GM23338 (cell line): ENCODE results near the gene DNAH11. TPM values are rescaled to one million over a fixed set of nuclear protein-coding genes. Genes with fewer than 3 reads are reported as not detected.

Experiments used
- ATAC-seq: fragments of 200-7000 bp; cut with Tn5 transposase; 3 replicates; pipeline ENCODE4 v1.9.1; 2020
- DNase-seq: peaks from one replicate; pipeline ENCODE4 v3.0.0-alpha.2; 2015; ENCODE audit warnings: low spot score
- H2AFZ ChIP-seq: fragments of 200-600 bp; sonication (generic); 2 replicates; pipeline ENCODE4 v1.8.0; 2016; ENCODE audit warnings: antibody characterized with exemption, mild to moderate bottlenecking, moderate library complexity
- H3F3A ChIP-seq: fragments of 200-600 bp; sonication (generic); replicated peaks from 2 replicates; pipeline ENCODE4 v1.8.0; 2017; ENCODE audit warnings: antibody characterized with exemption, mixed run types, low read depth
- H3K27ac ChIP-seq: fragments of 200-600 bp; sonication (generic); 2 replicates; pipeline ENCODE4 v1.6.1; 2016; ENCODE audit warnings: low read depth
- H3K27me3 ChIP-seq: fragments of 200-600 bp; sonication (generic); 2 replicates; pipeline ENCODE4 v1.8.0; 2016; ENCODE audit warnings: mild to moderate bottlenecking, mixed run types, moderate library complexity; ENCODE audit not compliant: insufficient read depth
- H3K36me3 ChIP-seq: fragments of 200-600 bp; sonication (generic); 2 replicates; pipeline ENCODE4 v1.8.0; 2016; ENCODE audit warnings: mild to moderate bottlenecking; ENCODE audit not compliant: insufficient read depth
- H3K4me1 ChIP-seq: fragments of 200-600 bp; sonication (generic); 2 replicates; pipeline ENCODE4 v1.8.0; 2016; ENCODE audit warnings: mild to moderate bottlenecking, moderate library complexity; ENCODE audit not compliant: insufficient read depth
- H3K4me2 ChIP-seq: fragments of 200-600 bp; sonication (generic); 2 replicates; pipeline ENCODE4 v1.7.1; 2017; ENCODE audit warnings: mixed run types
- H3K4me3 ChIP-seq: fragments of 200-600 bp; sonication (generic); 2 replicates; pipeline ENCODE4 v1.6.1; 2016; ENCODE audit warnings: mixed run types
- H3K79me2 ChIP-seq: fragments of 200-600 bp; sonication (generic); replicated peaks from 2 replicates; pipeline ENCODE4 v1.8.0; 2017; ENCODE audit warnings: mild to moderate bottlenecking; ENCODE audit not compliant: insufficient read depth
- H3K9me2 ChIP-seq: fragments of 200-600 bp; sonication (generic); 2 replicates; pipeline ENCODE4 v1.8.0; 2017; ENCODE audit not compliant: insufficient read depth
- H4K20me1 ChIP-seq: fragments of 200-600 bp; sonication (generic); replicated peaks from 2 replicates; pipeline ENCODE4 v1.8.0; 2017; ENCODE audit warnings: mild to moderate bottlenecking; ENCODE audit not compliant: insufficient read depth
- H3K27ac Mint-ChIP-seq: 2 replicates; pipeline ENCODE4 v1.8.0; 2020; ENCODE audit warnings: inconsistent platforms, mild to moderate bottlenecking, moderate library complexity, mixed read lengths
- H3K27me3 Mint-ChIP-seq: 3 replicates; pipeline ENCODE4 v1.8.0; 2022; ENCODE audit warnings: low read depth, mild to moderate bottlenecking, moderate library complexity, mixed read lengths, inconsistent platforms; ENCODE audit not compliant: insufficient read depth, poor library complexity
- H3K36me3 Mint-ChIP-seq: 3 replicates; pipeline ENCODE4 v1.8.0; 2021; ENCODE audit warnings: low read depth, mild to moderate bottlenecking, inconsistent platforms, moderate library complexity, mixed read lengths
- H3K4me1 Mint-ChIP-seq: 3 replicates; pipeline ENCODE4 v1.8.0; 2020; ENCODE audit warnings: mild to moderate bottlenecking, inconsistent platforms, mixed read lengths
- H3K4me3 Mint-ChIP-seq: 3 replicates; pipeline ENCODE4 v1.8.0; 2021; ENCODE audit warnings: moderate library complexity, mild to moderate bottlenecking, inconsistent platforms, mixed read lengths
- H3K9me3 Mint-ChIP-seq: 3 replicates; pipeline ENCODE4 v1.8.0; 2020; ENCODE audit warnings: moderate library complexity, mild to moderate bottlenecking, inconsistent platforms, mixed read lengths
- CREB1 ChIP-seq: fragments of 250-450 bp; sonication (Bioruptor Pico); IDR thresholded peaks from 2 replicates; pipeline ENCODE4 v1.5.0; 2020; ENCODE audit warnings: low read depth, mild to moderate bottlenecking, moderate library complexity
- CTCF ChIP-seq, 2 experiments: fragments of 200-600 bp in 1 of 2; sonication (generic) in 1 of 2; conservative IDR thresholded peaks; 2 replicates each; pipeline versions ENCODE4 v1.5.1 to v1.6.1; 2016 to 2017; ENCODE audit warnings: antibody characterized with exemption in 2 of 2, low read depth in 2 of 2, mild to moderate bottlenecking in 2 of 2, moderate library complexity in 1 of 2
- ETS1 ChIP-seq: IDR thresholded peaks from 2 replicates; pipeline ENCODE4 v1.6.1; 2016; ENCODE audit warnings: antibody characterized with exemption
- EZH2 ChIP-seq: fragments of 200-600 bp; sonication (generic); IDR thresholded peaks from one replicate; pipeline ENCODE4 v1.8.0; 2017; ENCODE audit warnings: antibody characterized with exemption, mild to moderate bottlenecking, low read depth; ENCODE audit not compliant: unreplicated experiment
- EZH2phosphoT487 ChIP-seq: fragments of 200-600 bp; sonication (generic); IDR thresholded peaks from one replicate; pipeline ENCODE4 v1.8.1; 2018; ENCODE audit warnings: antibody characterized with exemption; ENCODE audit not compliant: unreplicated experiment
- JUNB ChIP-seq: IDR thresholded peaks from one replicate; pipeline ENCODE4 v1.6.1; 2016; ENCODE audit warnings: antibody characterized with exemption; ENCODE audit not compliant: unreplicated experiment
- NANOG ChIP-seq: IDR thresholded peaks from 2 replicates; pipeline ENCODE4 v1.6.1; 2016; ENCODE audit warnings: antibody characterized with exemption, borderline replicate concordance
- POLR2AphosphoS5 ChIP-seq: IDR thresholded peaks from 2 replicates; pipeline ENCODE4 v1.6.1; 2016; ENCODE audit warnings: antibody characterized with exemption, low read depth
- REST ChIP-seq: IDR thresholded peaks from one replicate; pipeline ENCODE4 v1.6.1; 2018; ENCODE audit warnings: antibody characterized with exemption; ENCODE audit not compliant: unreplicated experiment
- STAT1 ChIP-seq: IDR thresholded peaks from one replicate; pipeline ENCODE4 v1.6.1; 2016; ENCODE audit warnings: antibody characterized with exemption; ENCODE audit not compliant: unreplicated experiment
- ZNF114 ChIP-seq: fragments of 250-450 bp; sonication (Bioruptor Pico); IDR thresholded peaks from 2 replicates; pipeline ENCODE4 v1.5.0; 2020; ENCODE audit warnings: mild to moderate bottlenecking, moderate library complexity
- ZNF331 ChIP-seq: fragments of 250-450 bp; sonication (Bioruptor Pico); IDR thresholded peaks from 2 replicates; pipeline ENCODE4 v1.5.0; 2020; ENCODE audit warnings: low read depth, mild to moderate bottlenecking, moderate library complexity
- ZNF462 ChIP-seq: fragments of 250-450 bp; sonication (Bioruptor Pico); IDR thresholded peaks from 2 replicates; pipeline ENCODE4 v1.5.0; 2020; ENCODE audit warnings: mild to moderate bottlenecking, moderate library complexity
- polyA plus RNA-seq: library from polyadenylated mRNA; unstranded; fragments of >200 nt; fragmentation: Nextera tagmentation; extraction: Ambion mirVana; gene quantifications from 2 replicates; pipeline ENCODE4 v1.2.1, GENCODE V29; 2016
- total RNA-seq: library from RNA; depleted of rRNA; stranded (reverse); fragments of >200 nt; shearing (Covaris generic); gene quantifications from 2 replicates; pipeline ENCODE4 v1.2.3, GENCODE V29; 2014

DNAH11 gene
- total and polyA plus RNA-seq, 2 experiments from 2014 or later = 9.3 TPM

GRCh38 chr7:21934808-21935207, 392.0 kb downstream of the DNAH11 start:
- ATAC-seq = no peak
- H3K4me3 Mint-ChIP-seq = no peak overlapping the region
- Histone ChIP-seq H3K27me3 (no peaks in the 10 kb centered on the region), H3F3A (no peaks in the 10 kb centered on the region), H3K79me2 (peaks cover 100% of the 10 kb centered on the region), H3K4me3 (no peak overlapping the region), H4K20me1 (peaks cover 56% of the 10 kb centered on the region), H3K4me1 (peaks cover 11% of the 10 kb centered on the region), H3K4me2 (no peak overlapping the region), H3K9me2 (no peaks in the 10 kb centered on the region; the same call in 1 of the 2 replicates), H3K36me3 (no peaks in the 10 kb centered on the region; the same call in none of the 2 replicates), H3K27ac (no peak overlapping the region), H2AFZ (no peak overlapping the region)
- peaks cover 58% of the 10 kb centered on the region for H3K36me3 Mint-ChIP-seq
- no peak for DNase-seq
- peaks cover 4% of the 10 kb centered on the region; the same call in 2 of the 3 replicates for H3K9me3 Mint-ChIP-seq
- TF ChIP-seq CTCF (conservative IDR thresholded peaks at IDR 0.05; ENCODE audit: low read depth in 2 of 2) (no peak), ZNF462 (CRISPR knock-in tag) (no peak), NANOG (no peak), EZH2phosphoT487 (no peak), JUNB (no peak), ETS1 (no peak), POLR2AphosphoS5 (no peak), ZNF331 (CRISPR knock-in tag) (no peak), EZH2 (no peak), REST (no peak), CREB1 (CRISPR knock-in tag) (no peak), STAT1 (no peak), ZNF114 (CRISPR knock-in tag) (no peak)
- no peak overlapping the region for H3K27ac Mint-ChIP-seq
- no peaks in the 10 kb centered on the region for H3K27me3 Mint-ChIP-seq
- H3K4me1 Mint-ChIP-seq = peaks cover 26% of the 10 kb centered on the region
